ENCODE results near the gene MN1.
A peak's percentile ranks its signal among the peaks of the same experiment; 100 is the strongest.

DNA sequence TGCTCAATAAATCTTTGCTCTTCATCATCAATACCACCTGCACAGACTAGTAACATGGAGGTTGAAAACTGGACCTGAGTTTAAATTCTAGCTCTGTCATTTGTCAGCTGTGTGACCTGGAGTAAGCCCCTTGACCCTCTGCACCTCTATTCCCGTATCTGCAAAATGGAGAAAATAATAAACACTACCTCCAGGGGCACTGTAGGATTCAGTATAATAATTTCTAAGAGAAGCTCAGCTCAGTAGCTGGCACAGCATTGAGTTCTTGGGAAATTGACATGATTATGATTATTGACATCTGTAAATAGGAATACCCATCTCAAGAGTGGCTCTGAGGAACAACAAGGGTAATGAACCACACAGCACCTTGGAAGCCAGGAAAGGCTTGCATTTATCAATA, 78.4 kb downstream of the MN1 start:
- TF ChIP-seq, protein P1, sequence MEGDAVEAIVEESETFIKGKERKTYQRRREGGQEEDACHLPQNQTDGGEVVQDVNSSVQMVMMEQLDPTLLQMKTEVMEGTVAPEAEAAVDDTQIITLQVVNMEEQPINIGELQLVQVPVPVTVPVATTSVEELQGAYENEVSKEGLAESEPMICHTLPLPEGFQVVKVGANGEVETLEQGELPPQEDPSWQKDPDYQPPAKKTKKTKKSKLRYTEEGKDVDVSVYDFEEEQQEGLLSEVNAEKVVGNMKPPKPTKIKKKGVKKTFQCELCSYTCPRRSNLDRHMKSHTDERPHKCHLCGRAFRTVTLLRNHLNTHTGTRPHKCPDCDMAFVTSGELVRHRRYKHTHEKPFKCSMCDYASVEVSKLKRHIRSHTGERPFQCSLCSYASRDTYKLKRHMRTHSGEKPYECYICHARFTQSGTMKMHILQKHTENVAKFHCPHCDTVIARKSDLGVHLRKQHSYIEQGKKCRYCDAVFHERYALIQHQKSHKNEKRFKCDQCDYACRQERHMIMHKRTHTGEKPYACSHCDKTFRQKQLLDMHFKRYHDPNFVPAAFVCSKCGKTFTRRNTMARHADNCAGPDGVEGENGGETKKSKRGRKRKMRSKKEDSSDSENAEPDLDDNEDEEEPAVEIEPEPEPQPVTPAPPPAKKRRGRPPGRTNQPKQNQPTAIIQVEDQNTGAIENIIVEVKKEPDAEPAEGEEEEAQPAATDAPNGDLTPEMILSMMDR (IDR thresholded peaks at IDR 0.05; ENCODE audit: borderline replicate concordance, extremely low read depth, low read length, poor library complexity, severe bottlenecking) = peak; percentile 12
- no peak for TF ChIP-seq EZH2 (IDR thresholded peaks at IDR 0.05; ENCODE audit: borderline replicate concordance, low read depth, low read length, severe bottlenecking)
